Mammary epithelial cell (primary cell): ENCODE data around the gene GLE1.

Experiments
- EZH2 ChIP-seq: IDR thresholded peaks from 2 replicates; pipeline ENCODE4 v1.6.1; 2012; ENCODE audit warnings: low read length, inconsistent platforms, borderline replicate concordance
- TF ChIP-seq, protein P1 (sequence below), 2 donors: IDR thresholded peaks in 1 of 2; conservative IDR thresholded peaks in 1 of 2; 2 replicates each; pipeline ENCODE4 v1.5.1; 2011 to 2012; ENCODE audit warnings: inconsistent platforms in 2 of 2, low read length in 2 of 2, mild to moderate bottlenecking in 2 of 2, control low read depth in 1 of 2, low read depth in 1 of 2; ENCODE audit not compliant: insufficient read depth in 1 of 2; ENCODE audit errors: extremely low read depth in 1 of 2

DNA sequence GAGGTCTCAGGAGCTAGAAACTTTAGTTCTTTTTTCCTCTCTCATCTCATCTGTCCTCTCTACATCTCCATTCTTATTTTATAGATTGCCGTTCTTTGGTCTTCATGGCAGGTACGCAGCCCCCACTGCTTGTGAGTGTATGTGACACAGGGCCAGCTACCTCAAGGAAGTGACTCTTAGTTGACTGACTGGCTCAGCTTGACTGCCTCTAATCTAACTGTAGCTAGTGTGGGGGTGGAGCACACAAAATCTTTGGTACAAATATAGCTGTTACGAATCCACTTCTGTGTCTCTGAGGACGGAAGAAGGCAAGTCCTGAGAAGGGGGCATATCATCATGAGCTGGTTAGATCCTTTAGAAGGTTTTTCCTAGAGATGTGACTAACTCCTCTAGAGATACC is 28.1 kb downstream of the GLE1 start:
- TF ChIP-seq, protein P1, sequence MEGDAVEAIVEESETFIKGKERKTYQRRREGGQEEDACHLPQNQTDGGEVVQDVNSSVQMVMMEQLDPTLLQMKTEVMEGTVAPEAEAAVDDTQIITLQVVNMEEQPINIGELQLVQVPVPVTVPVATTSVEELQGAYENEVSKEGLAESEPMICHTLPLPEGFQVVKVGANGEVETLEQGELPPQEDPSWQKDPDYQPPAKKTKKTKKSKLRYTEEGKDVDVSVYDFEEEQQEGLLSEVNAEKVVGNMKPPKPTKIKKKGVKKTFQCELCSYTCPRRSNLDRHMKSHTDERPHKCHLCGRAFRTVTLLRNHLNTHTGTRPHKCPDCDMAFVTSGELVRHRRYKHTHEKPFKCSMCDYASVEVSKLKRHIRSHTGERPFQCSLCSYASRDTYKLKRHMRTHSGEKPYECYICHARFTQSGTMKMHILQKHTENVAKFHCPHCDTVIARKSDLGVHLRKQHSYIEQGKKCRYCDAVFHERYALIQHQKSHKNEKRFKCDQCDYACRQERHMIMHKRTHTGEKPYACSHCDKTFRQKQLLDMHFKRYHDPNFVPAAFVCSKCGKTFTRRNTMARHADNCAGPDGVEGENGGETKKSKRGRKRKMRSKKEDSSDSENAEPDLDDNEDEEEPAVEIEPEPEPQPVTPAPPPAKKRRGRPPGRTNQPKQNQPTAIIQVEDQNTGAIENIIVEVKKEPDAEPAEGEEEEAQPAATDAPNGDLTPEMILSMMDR (conservative IDR thresholded peaks at IDR 0.05 in 1 of 2, IDR thresholded peaks at IDR 0.05 in 1 of 2; ENCODE audit: extremely low read depth in 1 of 2, insufficient read depth in 1 of 2, low read depth in 1 of 2, low read length in 2 of 2) = no peak
- no peak for TF ChIP-seq EZH2
